Iris pigment epithelial cell (primary cell): Measurements from ENCODE around the gene BBC3.
"Not testable (repeated sequence)": the region's sequence is repeated elsewhere in the genome, so short reads cannot be mapped to it uniquely, and the experiment has no call there.

Experiments
- DNase-seq: peaks from one replicate; pipeline ENCODE4 v3.0.0-alpha.2; 2011; ENCODE audit warnings: low read depth

Gene BBC3

DNA sequence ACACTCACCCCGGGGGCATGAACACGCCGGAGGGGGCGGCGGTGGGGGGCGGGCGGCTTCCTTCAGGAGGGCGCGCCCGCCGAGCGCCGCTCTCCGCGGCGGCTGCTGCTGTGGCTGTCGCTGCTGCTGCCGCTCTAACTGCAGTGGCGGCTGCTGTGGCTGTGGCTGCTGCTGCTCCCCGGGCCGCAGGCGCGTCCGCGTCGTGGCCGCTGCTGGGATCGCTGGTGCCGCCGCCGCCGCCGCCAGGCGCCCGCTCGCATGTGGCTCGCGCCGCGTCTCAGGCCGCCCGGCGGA lies at the start of gene BBC3:
Gene BBC3 (minus strand): TSS at position 279 of the 294 bp plus-strand sequence. CDS start 2,768 bp downstream, outside the sequence.
- no peak for DNase-seq

- DNase-seq: no peak
Measured at GRCh38 chr19:47280183-47280797, 49.3 kb upstream of the BBC3 start.

DNA sequence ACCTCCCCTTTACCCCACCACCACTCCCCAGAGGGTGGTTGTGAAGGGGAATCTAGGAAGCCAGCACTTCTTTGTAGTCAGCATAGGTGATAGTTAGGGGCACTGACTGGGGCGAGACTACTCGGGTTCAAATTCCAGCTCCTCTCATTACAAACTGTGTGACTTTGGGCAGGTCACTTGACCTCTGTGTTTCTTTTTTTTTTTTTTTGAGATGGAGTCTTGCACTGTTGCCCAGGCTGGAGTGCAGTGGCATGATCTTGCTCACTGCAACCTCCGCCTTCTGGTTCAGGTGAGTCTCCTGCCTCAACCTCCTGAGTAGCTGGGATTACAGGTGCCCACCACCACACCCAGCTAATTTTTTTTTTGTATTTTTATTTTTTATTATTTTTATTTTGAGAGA lies 45.5 kb upstream of the BBC3 start:
- not testable (repeated sequence) for DNase-seq

DNA sequence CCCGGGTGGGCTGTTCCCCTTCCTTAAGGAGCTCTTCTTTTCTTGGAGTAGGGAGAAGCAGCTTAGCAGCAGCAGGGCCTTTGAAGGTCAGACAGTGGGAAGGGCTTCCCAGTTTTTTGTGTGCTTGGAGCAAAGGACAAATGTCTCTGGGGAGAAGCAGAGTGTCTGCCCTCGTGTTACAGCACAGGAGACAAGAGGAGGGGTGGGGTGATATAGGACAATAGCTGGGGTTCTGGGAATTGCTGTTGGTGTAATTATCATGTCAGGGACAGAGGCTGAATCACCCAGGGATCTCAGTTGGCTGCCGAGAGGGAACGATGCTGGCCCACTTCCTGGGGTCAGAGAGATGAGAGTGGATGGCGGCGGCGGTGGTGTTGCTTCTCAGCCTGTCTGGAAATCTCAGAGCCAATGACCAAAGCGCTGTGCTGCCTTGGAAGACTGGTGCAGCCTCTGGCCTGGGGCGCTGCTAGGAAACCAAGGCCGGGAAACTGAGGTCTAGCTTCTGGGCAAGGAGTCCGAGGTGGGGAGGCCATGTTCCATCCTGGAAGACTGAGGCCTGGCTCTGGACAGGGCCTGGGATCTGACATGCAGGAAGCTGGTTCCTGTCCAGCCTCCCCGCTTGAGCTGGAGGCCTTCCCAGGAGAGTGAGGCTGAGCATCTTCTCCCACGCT lies 44.9 kb upstream of the BBC3 start:
- DNase-seq: peak; percentile 62

- peak; percentile 32 for DNase-seq
Measured at GRCh38 chr19:47274891-47275761, 44.1 kb upstream of the BBC3 start.

DNA sequence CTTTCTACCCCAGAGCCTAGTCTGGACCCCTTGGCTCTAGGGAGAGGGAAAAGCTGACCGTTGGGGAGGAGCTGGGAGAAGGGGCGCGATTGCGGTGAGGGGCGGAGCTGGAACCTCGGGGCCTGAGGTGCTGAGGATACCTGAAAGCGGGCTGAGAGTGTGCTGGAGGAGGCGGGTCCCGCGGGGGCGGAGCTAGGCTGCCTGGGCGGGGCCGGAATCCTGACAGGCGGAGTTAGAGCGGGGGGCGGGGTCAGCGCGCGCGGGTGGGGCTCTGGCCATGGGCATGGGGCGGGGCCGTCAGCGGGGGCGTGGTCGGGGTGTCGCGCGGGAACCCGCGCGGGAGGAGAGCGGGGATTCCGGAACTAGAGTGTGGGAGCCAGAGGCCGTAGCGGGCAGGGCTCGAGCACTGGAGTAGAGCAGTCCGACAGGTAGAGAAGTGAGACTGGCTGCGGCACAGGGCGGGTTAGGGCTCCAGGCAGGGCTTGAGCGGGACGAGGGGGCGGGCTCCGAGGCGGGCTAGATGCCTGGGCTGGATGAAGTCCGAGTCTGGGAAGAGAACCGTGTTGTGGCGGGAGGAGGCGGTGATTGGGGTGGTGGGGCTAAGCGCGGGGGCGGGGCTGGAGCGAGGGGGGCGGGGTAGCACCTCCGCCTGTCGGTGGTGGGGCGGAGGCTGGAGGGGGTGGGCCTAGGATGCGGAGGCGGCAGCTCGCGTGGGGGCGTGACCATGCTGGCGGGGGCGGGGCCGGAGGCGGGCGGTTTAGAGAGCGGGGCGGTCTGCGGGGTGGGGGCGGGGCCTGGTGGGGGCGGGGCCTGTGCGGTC lies 43.3 kb upstream of the BBC3 start, which contains the start of gene INAFM1:
Gene INAFM1 (plus strand): TSS at position 815 of the 820 bp plus-strand sequence. CDS start 35 bp downstream, outside the sequence.
- peak; percentile 92 for DNase-seq

- DNase-seq: peak; percentile 95
Measured at GRCh38 chr19:47273313-47274070, 42.5 kb upstream of the BBC3 start.

DNA sequence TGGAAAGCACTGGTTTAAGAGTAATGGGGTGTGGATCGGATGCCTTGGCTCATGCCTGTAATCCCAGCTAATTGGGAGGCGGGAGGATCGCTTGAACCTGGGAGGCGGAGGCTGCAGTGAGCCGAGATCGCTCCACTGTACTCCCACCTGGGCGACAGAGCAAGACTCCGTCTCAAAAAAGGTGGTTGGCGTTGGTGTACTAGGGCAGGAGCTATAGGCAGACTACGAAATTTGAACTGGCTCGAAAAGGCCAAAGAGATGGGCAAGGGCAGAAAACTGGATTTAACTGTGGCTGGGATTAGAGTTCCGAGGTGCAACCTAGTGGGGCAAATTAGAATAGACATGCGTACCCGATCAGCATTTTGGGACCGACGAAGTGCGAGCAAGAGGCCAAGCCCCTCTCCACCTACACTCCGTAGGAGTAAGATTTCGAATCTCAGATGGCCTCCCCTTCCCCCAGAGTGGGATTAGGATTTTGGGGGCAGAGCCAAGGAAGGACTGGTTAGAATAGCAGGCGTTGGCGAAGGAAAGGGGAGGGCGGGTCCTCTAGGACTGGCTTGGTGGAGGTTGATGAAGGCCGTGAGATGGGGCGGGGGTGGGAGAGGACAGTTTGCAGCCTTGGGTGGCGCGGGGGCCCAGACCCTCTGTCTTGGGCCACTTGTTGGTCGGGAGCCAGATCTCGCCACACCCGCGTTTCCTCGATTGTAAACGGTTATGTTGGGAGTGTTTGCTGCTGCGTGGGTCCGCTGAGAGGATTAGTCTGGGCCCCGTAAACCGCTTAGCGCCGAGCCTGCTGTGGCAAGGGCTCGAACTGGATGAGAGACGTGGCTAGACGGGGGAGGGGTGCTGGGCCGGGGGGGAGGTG lies 41.7 kb upstream of the BBC3 start:
- DNase-seq: peak; percentile 84

DNA sequence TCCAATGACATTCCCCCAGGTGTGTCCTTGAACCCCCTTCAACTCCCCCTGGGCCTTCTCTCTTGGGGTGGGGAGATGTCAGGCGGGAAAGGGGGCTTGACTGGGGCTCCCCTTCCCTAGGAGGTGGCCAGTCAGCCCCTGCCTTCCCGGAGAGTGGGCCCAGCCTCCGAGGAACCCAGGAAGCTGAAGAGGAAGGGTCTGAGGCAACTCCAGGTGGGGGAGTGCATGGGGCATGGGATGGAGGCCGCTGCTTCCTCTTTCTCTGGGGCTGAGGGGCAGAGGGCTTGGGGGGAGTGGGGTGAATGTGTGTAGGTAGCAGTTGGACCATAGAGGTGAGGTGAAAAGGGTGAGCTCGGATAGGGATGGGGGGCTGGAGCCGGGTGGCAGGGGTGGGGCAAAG lies 41.0 kb upstream of the BBC3 start:
- no peak for DNase-seq

DNA sequence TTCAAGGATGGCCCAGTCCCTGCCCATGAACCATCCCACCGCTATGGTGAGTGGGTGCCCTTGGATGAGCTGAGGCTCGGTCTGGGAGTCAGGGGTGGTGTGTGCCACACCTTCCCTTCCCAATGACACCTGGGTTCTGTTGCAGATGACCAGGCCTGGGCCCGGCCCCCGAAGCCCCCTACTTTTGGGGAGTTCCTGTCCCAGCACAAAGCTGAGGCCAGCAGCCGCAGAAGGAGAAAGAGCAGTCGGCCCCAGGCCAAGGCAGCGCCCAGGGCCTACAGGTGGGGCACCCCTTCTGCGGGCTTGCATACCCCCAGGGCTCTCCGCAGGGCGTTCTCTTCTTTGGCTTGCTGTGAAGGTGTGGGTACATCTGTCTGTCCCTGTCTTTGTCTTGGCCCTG lies 39.4 kb upstream of the BBC3 start:
- DNase-seq: no peak

DNA sequence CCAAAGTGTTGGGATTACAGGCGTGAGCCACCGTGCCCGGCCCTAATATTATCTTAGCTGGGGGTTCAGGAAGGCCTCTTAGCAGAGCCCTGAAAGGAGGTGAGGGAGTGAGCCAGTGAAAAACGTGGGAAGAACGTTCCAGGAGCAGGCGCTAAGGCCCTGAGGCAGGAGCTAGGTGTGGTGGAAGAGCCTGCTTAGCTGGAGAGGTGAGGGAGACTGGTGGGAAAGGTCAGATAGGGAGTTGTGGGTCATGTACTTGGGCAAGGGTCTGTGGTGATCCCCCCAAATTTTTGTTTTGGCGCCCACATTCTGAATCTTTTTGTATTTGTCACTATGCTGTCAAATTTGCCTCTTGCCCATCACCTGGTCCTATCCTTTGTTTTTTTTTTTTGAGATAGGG lies 38.6 kb upstream of the BBC3 start:
- DNase-seq: no peak

GRCh38 chr19:47268028-47268427 lies 37.0 kb upstream of the BBC3 start:
- DNase-seq: no peak

GRCh38 chr19:47267350-47267759 lies 36.4 kb upstream of the BBC3 start:
- no peak for DNase-seq

- DNase-seq: no peak
Measured at GRCh38 chr19:47266401-47266941, 35.5 kb upstream of the BBC3 start.

DNA sequence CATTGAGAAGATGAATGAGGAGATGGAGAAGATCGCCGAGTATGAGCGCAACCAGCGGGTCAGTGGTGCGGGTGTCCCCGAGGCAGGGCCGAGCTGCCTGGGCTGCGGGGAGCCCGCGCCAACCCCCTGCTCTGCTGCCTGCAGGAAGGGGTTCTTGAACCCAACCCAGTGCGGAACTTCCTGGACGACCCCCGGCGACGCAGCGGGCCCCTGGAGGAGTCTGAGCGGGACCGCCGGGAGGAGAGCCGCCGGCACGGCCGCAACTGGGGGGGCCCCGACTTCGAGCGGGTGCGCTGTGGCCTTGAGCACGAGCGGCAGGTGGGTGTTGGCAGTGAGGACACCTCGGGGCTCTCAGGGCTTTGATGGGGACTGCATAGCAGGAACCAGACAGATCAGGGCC lies 33.6 kb upstream of the BBC3 start:
- no peak for DNase-seq

DNA sequence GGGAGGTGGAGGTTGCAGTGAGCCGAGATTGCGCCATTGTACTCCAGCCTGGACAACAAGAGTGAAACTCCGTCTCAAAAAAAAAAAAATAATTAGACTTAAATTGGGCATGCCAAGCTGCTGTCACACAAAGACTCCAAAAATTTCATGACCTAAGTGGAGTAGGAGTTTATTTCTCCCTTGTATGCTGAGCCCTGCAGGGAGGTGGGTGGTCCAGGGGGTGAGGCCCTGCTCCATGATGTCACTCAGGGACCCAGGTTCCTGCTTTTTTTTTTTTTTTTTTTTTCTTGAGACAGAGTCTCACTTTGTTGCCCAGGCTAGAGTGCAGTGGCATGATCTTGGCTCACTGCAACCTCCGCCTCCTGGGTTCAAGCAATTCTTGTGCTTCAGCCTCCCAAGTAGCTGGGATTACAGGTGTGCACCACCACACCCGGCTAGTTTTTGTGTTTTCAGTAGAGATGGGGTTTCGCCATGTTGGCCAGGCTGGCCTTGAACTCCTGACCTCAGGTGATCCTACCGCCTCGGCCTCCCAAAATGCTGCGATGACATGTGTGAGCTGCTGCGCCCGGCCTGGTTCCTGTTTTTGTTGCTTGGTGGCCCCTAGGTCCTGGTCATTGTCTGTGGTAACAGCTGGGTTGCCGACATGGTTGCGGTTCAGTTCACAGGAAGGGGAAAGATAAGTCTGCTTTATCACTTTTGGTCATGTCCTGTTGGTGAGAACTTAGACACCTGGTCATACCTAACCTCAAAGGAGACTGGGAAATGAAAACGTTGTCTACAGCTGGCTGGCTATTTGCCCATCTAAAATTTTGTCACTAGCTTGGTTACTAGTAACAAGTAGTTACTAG lies 31.2 kb upstream of the BBC3 start:
- not testable (repeated sequence) for DNase-seq

- DNase-seq: no peak
Measured at GRCh38 chr19:47260476-47260875, 29.5 kb upstream of the BBC3 start.

GRCh38 chr19:47258895-47259555 lies 28.0 kb upstream of the BBC3 start:
- no peak for DNase-seq

- DNase-seq: no peak
Measured at GRCh38 chr19:47258434-47258833, 27.4 kb upstream of the BBC3 start.
